HG02970 (cell line): ENCODE results near the gene LSMEM2.
A peak's percentile ranks its signal among the peaks of the same experiment; 100 is the strongest.
"Not testable (repeated sequence)": the region's sequence is repeated elsewhere in the genome, so short reads cannot be mapped to it uniquely, and the experiment has no call there.

Experiments
- ATAC-seq: cut with Tn5 transposase; IDR thresholded peaks from one replicate; pipeline ENCODE4 v1.9.1; 2021; ENCODE audit warnings: mild to moderate bottlenecking, moderate library complexity, moderate number of reproducible peaks; ENCODE audit not compliant: unreplicated experiment, low FRiP score

LSMEM2 gene

GRCh38 chr3:50295553-50296431, 16.9 kb downstream of the LSMEM2 start:
- no peak for ATAC-seq

GRCh38 chr3:50296721-50297383, 18.0 kb downstream of the LSMEM2 start:
- ATAC-seq, result no peak

- no peak for ATAC-seq
Observed at GRCh38 chr3:50297384-50297775, 18.5 kb downstream of the LSMEM2 start.

- ATAC-seq, result no peak
Observed at GRCh38 chr3:50297896-50298725, 19.2 kb downstream of the LSMEM2 start.

GRCh38 chr3:50298836-50299637, 20.1 kb downstream of the LSMEM2 start, which contains the start of the genes HYAL3 and NAA80:
HYAL3 (minus strand) TSS chr3:50299405; CDS start chr3:50295602, 3,803 bp downstream.
NAA80 (minus strand) TSS chr3:50299405; CDS start chr3:50297463, 1,942 bp downstream.
- peak; percentile 92 for ATAC-seq

GRCh38 chr3:50299638-50299928, 20.7 kb downstream of the LSMEM2 start:
- no peak for ATAC-seq

- no peak for ATAC-seq
Observed at GRCh38 chr3:50299929-50300680, 21.2 kb downstream of the LSMEM2 start.

- no peak for ATAC-seq
Observed at GRCh38 chr3:50300681-50301254, 21.9 kb downstream of the LSMEM2 start.

GRCh38 chr3:50302095-50303012, 23.5 kb downstream of the LSMEM2 start:
- ATAC-seq, result no peak

- no peak for ATAC-seq
Observed at GRCh38 chr3:50303013-50303815, 24.3 kb downstream of the LSMEM2 start, which contains the start of gene HYAL1. HYAL1 (minus strand) TSS chr3:50303574; CDS start chr3:50302956, 618 bp downstream.

- ATAC-seq, result no peak
Observed at GRCh38 chr3:50304601-50305000, 25.7 kb downstream of the LSMEM2 start.

GRCh38 chr3:50312041-50312440, 33.2 kb downstream of the LSMEM2 start:
- ATAC-seq, result not testable (repeated sequence)

GRCh38 chr3:50314342-50314741, 35.5 kb downstream of the LSMEM2 start:
- ATAC-seq, result no peak

GRCh38 chr3:50314816-50315215, 35.9 kb downstream of the LSMEM2 start:
- ATAC-seq, result no peak

- no peak for ATAC-seq
Observed at GRCh38 chr3:50316657-50317242, 37.9 kb downstream of the LSMEM2 start.

GRCh38 chr3:50317300-50317699, 38.4 kb downstream of the LSMEM2 start:
- ATAC-seq, result no peak

GRCh38 chr3:50318163-50318562, 39.3 kb downstream of the LSMEM2 start:
- ATAC-seq, result no peak
